HUES6 (cell line): Measurements from ENCODE around the gene FRMD8.

Experiments used
- H3K27ac ChIP-seq: 2 replicates; pipeline ENCODE4 v1.7.0; 2013; ENCODE audit warnings: low read depth, mild to moderate bottlenecking, low read length, inconsistent platforms
- H3K27me3 ChIP-seq: 2 replicates; pipeline ENCODE4 v1.6.1; 2013; ENCODE audit warnings: low read length; ENCODE audit not compliant: control insufficient read depth, insufficient read depth
- H3K36me3 ChIP-seq: 2 replicates; pipeline ENCODE4 v1.6.1; 2013; ENCODE audit warnings: low read length; ENCODE audit not compliant: control insufficient read depth, insufficient read depth
- H3K4me1 ChIP-seq: 2 replicates; pipeline ENCODE4 v1.6.1; 2013; ENCODE audit warnings: low read length; ENCODE audit not compliant: control insufficient read depth, insufficient read depth
- H3K4me3 ChIP-seq: 2 replicates; pipeline ENCODE4 v1.5.1; 2013; ENCODE audit warnings: low read depth, low read length
- H3K9ac ChIP-seq: one replicate; pipeline ENCODE4 v1.6.1; 2013; ENCODE audit warnings: mild to moderate bottlenecking, low read length
- H3K9me3 ChIP-seq: 2 replicates; pipeline ENCODE4 v1.6.1; 2013; ENCODE audit warnings: low read depth, low read length; ENCODE audit not compliant: control insufficient read depth, insufficient read depth

Gene FRMD8

GRCh38 chr11:65429068-65429681 lies 42.7 kb downstream of the FRMD8 start:
- no peak overlapping the region for H3K9ac ChIP-seq
- H3K4me1 ChIP-seq: peaks cover 44% of the 10 kb centered on the region
- H3K27ac ChIP-seq: no peak overlapping the region

GRCh38 chr11:65429724-65430405 lies 43.4 kb downstream of the FRMD8 start:
- H3K36me3 ChIP-seq: peaks cover 49% of the 10 kb centered on the region
- no peaks in the 10 kb centered on the region for H3K9me3 ChIP-seq
- H3K27me3 ChIP-seq: no peaks in the 10 kb centered on the region
- peak overlapping the region; percentile 27; the same call in 1 of the 2 replicates for H3K4me3 ChIP-seq
- peak overlapping the region; percentile 16 for H3K9ac ChIP-seq
- no peak overlapping the region for H3K27ac ChIP-seq
- H3K4me1 ChIP-seq: peaks cover 44% of the 10 kb centered on the region

More at GRCh38 chr11:65429068-65429681, 42.7 kb downstream of the FRMD8 start:
- H3K9me3 ChIP-seq: no peaks in the 10 kb centered on the region
- no peaks in the 10 kb centered on the region for H3K27me3 ChIP-seq
- H3K36me3 ChIP-seq: peaks cover 46% of the 10 kb centered on the region
- H3K4me3 ChIP-seq: peak overlapping the region; percentile 32; the same call in 1 of the 2 replicates

DNA sequence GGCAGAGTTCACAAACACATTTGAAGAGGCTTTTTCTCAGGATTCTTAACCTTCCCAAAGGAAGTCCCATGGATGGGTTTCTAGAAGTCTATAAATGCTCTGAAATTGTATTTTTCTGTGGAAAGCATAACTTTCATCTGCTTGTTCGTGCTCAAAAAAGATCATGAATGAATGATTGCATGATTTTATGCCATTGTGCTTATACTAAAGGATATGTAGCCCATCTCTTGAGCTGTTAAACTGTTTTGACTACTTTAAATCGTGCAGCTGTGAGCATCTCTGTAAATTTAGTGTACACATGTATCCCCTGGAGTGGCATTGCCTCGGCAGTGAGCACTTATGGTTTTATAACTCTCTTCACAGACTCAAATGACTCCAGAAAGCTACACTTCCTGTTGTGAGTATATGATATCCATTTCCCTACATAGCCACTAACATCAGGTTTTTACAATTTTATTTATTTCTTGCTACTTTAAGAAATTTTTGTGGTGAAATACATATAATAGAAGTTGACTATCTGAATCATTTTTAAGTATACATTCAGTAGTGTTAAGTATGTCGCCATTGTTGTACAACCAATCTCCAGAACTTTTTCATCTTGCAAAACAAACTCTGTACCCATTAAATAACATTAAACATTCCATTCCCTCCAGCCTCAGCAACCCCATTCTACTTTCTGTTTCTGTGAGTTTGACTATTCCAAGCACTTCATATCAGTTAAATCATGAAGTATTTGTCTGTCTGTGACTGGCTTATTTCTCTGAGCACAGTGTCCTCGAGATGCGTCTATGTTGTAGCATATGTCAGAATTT lies 44.2 kb downstream of the FRMD8 start:
- Histone ChIP-seq H3K9ac (no peak overlapping the region), H3K36me3 (peaks cover 54% of the 10 kb centered on the region), H3K27ac (no peak overlapping the region), H3K27me3 (no peaks in the 10 kb centered on the region), H3K9me3 (no peaks in the 10 kb centered on the region), H3K4me1 (peaks cover 44% of the 10 kb centered on the region), H3K4me3 (no peak overlapping the region)

DNA sequence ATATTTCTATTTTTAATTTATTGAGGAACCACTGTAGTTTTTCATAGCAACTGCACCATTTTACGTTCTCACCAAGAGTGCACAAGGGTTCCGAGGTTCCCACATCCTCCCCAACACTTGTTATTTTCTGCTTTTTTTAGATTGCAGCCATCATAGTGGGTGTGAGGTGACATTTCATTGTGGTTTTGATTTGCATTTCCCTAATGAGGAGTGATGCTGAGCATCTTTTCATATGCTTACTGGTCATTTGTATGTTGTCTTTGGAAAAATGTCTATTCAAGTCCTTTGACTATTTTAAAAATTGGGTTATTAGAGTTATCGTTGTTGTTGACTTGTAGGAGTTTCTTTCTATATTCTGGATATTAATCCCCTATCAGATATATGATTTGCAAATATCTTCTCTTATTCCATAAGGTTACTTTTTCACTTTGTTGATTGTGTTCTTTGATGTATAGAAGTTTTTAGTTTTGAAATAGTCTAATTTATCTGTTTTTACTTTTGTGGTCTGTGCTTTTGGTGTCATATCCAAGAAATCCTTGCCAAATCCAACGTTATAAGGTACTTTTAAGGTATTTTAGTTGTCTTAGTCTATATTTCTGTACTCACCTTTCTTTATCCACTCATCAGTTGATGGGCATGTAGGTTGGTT lies 45.1 kb downstream of the FRMD8 start:
- Histone ChIP-seq H3K4me3 (no peak overlapping the region), H3K27me3 (no peaks in the 10 kb centered on the region), H3K9me3 (no peaks in the 10 kb centered on the region), H3K36me3 (peaks cover 57% of the 10 kb centered on the region), H3K9ac (no peak overlapping the region), H3K27ac (no peak overlapping the region), H3K4me1 (peaks cover 39% of the 10 kb centered on the region)

GRCh38 chr11:65432100-65432650 lies 45.7 kb downstream of the FRMD8 start:
- H3K36me3 ChIP-seq: peaks cover 54% of the 10 kb centered on the region
- H3K4me1 ChIP-seq: peaks cover 33% of the 10 kb centered on the region
- H3K4me3 ChIP-seq: no peak overlapping the region
- H3K27me3 ChIP-seq: no peaks in the 10 kb centered on the region
- H3K9ac ChIP-seq: no peak overlapping the region
- no peak overlapping the region for H3K27ac ChIP-seq
- H3K9me3 ChIP-seq: no peaks in the 10 kb centered on the region

GRCh38 chr11:65432686-65433582 lies 46.5 kb downstream of the FRMD8 start:
- Histone ChIP-seq H3K4me1 (peaks cover 26% of the 10 kb centered on the region), H3K9ac (no peak overlapping the region), H3K27ac (no peak overlapping the region), H3K36me3 (peaks cover 57% of the 10 kb centered on the region), H3K4me3 (no peak overlapping the region), H3K9me3 (no peaks in the 10 kb centered on the region), H3K27me3 (no peaks in the 10 kb centered on the region)

DNA sequence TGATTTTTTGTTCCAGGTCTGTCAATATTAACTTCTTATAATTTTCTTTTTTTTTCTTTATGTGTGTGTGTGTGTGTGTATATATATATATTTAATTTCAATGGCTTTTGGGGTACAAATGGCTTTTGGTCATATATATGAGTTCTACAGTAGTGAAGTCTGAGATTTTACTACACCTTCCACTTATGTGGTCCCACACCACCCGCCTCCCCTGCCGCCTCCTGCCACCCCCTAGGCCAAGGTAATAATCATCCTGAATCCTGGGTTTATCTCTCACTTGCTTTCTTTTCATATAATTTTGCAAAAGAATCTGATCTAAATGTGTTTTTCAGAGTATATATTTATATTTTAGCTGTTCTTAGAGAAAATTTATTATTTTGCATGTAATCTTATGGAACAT lies 47.2 kb downstream of the FRMD8 start:
- no peak overlapping the region for H3K4me3 ChIP-seq

GRCh38 chr11:65434057-65434666 lies 47.7 kb downstream of the FRMD8 start:
- peaks cover 63% of the 10 kb centered on the region for H3K36me3 ChIP-seq
- H3K4me3 ChIP-seq: no peak overlapping the region

More for the DNA sequence above, 47.2 kb downstream of the FRMD8 start:
- Histone ChIP-seq H3K36me3 (peaks cover 60% of the 10 kb centered on the region), H3K9me3 (no peaks in the 10 kb centered on the region), H3K27ac (no peak overlapping the region), H3K27me3 (no peaks in the 10 kb centered on the region), H3K4me1 (peaks cover 19% of the 10 kb centered on the region), H3K9ac (no peak overlapping the region)

DNA sequence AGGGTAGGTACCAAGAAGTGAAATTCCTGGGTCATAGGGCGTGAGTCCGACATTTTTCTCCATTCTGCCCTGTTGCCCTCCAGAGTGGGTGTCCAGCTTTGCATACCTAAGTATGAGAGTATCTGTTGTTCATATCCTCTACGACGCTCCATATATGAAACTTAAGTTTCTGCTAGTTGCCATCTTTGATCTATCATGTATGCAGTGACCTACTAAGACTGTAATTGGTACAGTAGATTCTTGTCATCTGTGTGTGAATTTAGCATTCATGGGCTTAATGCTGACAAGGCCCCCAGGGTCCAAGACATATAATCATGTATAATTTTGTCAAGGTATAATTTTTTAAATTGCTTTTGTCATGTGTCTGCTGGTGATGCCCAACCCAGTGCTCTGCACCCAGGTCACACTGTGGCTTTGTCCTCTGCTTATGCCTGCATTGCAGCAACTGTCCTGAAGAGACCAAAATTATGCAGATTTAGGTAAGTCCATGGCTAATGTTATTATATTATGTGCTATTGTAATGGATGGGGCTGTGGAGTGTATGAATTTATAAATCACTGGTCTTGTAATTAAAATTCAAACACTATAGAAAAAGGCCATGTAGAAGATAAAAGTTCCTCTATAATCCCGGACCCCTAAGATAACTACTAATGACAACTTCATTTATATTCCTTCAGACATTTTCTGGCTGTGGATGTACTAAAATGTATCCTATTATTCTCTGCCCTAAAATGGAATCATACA lies 48.4 kb downstream of the FRMD8 start:
- Histone ChIP-seq H3K4me3 (no peak overlapping the region), H3K9me3 (no peaks in the 10 kb centered on the region), H3K36me3 (peaks cover 63% of the 10 kb centered on the region), H3K4me1 (peaks cover 7% of the 10 kb centered on the region), H3K9ac (no peak overlapping the region), H3K27me3 (no peaks in the 10 kb centered on the region), H3K27ac (no peak overlapping the region)

More at GRCh38 chr11:65434057-65434666, 47.7 kb downstream of the FRMD8 start:
- Histone ChIP-seq H3K9me3 (no peaks in the 10 kb centered on the region), H3K27ac (no peak overlapping the region), H3K9ac (no peak overlapping the region), H3K4me1 (peaks cover 14% of the 10 kb centered on the region), H3K27me3 (no peaks in the 10 kb centered on the region)
